ENCODE results near the gene ADCY10. TPM values are rescaled to one million over a fixed set of nuclear protein-coding genes. Genes with fewer than 3 reads are reported as not detected.

The ADCY10 gene
- total RNA-seq, 1 experiment from 2014 or later, result 0.20 TPM

DNA sequence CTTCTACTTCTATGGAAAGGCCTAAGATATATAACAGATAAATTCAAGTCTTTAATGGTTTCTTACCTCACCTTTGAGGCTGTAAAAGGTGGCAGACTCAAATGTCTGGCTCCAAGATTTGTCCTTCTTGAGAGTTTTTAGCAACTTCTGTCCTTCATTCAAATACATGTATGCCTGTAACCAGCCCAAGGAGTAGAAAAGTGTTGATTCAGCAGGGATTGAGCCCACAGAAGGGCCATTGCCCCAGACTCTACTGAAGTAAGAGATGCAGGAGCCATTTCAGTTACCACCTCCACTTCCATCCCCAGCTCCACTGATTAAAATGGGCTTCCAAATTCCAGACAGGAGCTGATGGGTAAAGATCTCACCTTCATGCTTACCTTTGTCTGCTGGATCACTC is 80.0 kb downstream of the ADCY10 start:
- no peak overlapping the region for H2BK12ac ChIP-seq (ENCODE audit: insufficient read length, low read depth, low read length)
- H2BK5ac ChIP-seq (ENCODE audit: insufficient read length, low read length), result no peak overlapping the region
- H3K4me1 Mint-ChIP-seq, result peaks cover 18% of the 10 kb centered on the region in 2 experiments
- no peak overlapping the region for H4K5ac ChIP-seq (ENCODE audit: insufficient read length, low read depth, low read length)
- no peak overlapping the region for H2BK20ac ChIP-seq (ENCODE audit: low read depth, low read length, poor library complexity, severe bottlenecking)
- H3K4me2 ChIP-seq (ENCODE audit: insufficient read depth, insufficient read length, low read length), result no peak overlapping the region
- no peak overlapping the region for H3T11ph ChIP-seq (ENCODE audit: low read length)
- no peaks in the 10 kb centered on the region for H4K20me1 ChIP-seq (ENCODE audit: control insufficient read depth, insufficient read depth, insufficient read length)
- H3K14ac ChIP-seq (ENCODE audit: insufficient read depth, low read length), result no peak overlapping the region
- H3K27ac Mint-ChIP-seq, result no peak overlapping the region
- H3K18ac ChIP-seq (ENCODE audit: insufficient read length, low read depth, low read length), result no peak overlapping the region
- no peak overlapping the region for H3K23ac ChIP-seq (ENCODE audit: insufficient read length, low read depth, low read length)
- no peak overlapping the region for H3K27ac ChIP-seq (ENCODE audit: insufficient read length, low read depth, low read length)
- H3K4me1 ChIP-seq (ENCODE audit: insufficient read depth, low read length), result peaks cover 4% of the 10 kb centered on the region; the same call in 1 of the 2 replicates
- H3K23me2 ChIP-seq (ENCODE audit: insufficient read length, low read depth, low read length, poor library complexity, severe bottlenecking), result no peaks in the 10 kb centered on the region
- TF ChIP-seq CTCF (conservative IDR thresholded peaks at IDR 0.05), result no peak
- no peak for DNase-seq
- H3K4ac ChIP-seq (ENCODE audit: low read depth, low read length), result no peak overlapping the region
- H2AFZ ChIP-seq (ENCODE audit: low read length), result no peak overlapping the region
- no peaks in the 10 kb centered on the region for H3K27me3 ChIP-seq (ENCODE audit: insufficient read depth, low read length)
- H4K8ac ChIP-seq (replicated peaks; ENCODE audit: insufficient read length, low read depth, low read length), result no peak overlapping the region
- peak overlapping the region; percentile 62 for H3K56ac ChIP-seq (ENCODE audit: insufficient read length, low read depth, low read length)
- no peaks in the 10 kb centered on the region for H3K79me2 ChIP-seq (ENCODE audit: insufficient read depth, low read length)
- no peak overlapping the region for H4K91ac ChIP-seq (ENCODE audit: insufficient read length, low read depth, low read length)
- no peak overlapping the region for H3K4me3 Mint-ChIP-seq
- H3K36me3 Mint-ChIP-seq (ENCODE audit: insufficient read depth in 1 of 3, low read depth in 3 of 3), result no peaks in the 10 kb centered on the region
- no peaks in the 10 kb centered on the region for H3K79me1 ChIP-seq (ENCODE audit: insufficient read depth, low read depth, low read length, poor library complexity, severe bottlenecking)
- H3K9me3 Mint-ChIP-seq, result no peaks in the 10 kb centered on the region
- no peak overlapping the region for H3K9ac ChIP-seq (ENCODE audit: extremely low read depth, insufficient read length, low read length)
- H3K9me3 ChIP-seq (ENCODE audit: control insufficient read depth, low read depth, low read length), result no peaks in the 10 kb centered on the region
- H2BK120ac ChIP-seq (ENCODE audit: low read depth, low read length, poor library complexity, severe bottlenecking), result no peak overlapping the region
- H3K27me3 Mint-ChIP-seq (ENCODE audit: low read depth), result no peaks in the 10 kb centered on the region
- no peak overlapping the region for H2AK5ac ChIP-seq (ENCODE audit: insufficient read length, low read length)
- no peak overlapping the region for H2BK15ac ChIP-seq (ENCODE audit: low read depth, low read length)

Data from H9 (cell line).